Measurements from ENCODE around the gene FAM234A.

GRCh38 chr16:230949-231348 is 3.7 kb upstream of the FAM234A start:
- TF ChIP-seq CTCF (conservative IDR thresholded peaks at IDR 0.05), result no peak
- TF ChIP-seq ZFX (IDR thresholded peaks at IDR 0.05), result no peak
